Measurements from ENCODE around the gene MYL10.

GRCh38 chr7:101572156-101572555 lies 56.9 kb downstream of the MYL10 start:
- no peak for TF ChIP-seq RAD21 (IDR thresholded peaks at IDR 0.05; ENCODE audit: low read length)
- no peak for TF ChIP-seq CTCF (IDR thresholded peaks at IDR 0.05)
